ENCODE measurements around the gene PRKN.

The PRKN gene

DNA sequence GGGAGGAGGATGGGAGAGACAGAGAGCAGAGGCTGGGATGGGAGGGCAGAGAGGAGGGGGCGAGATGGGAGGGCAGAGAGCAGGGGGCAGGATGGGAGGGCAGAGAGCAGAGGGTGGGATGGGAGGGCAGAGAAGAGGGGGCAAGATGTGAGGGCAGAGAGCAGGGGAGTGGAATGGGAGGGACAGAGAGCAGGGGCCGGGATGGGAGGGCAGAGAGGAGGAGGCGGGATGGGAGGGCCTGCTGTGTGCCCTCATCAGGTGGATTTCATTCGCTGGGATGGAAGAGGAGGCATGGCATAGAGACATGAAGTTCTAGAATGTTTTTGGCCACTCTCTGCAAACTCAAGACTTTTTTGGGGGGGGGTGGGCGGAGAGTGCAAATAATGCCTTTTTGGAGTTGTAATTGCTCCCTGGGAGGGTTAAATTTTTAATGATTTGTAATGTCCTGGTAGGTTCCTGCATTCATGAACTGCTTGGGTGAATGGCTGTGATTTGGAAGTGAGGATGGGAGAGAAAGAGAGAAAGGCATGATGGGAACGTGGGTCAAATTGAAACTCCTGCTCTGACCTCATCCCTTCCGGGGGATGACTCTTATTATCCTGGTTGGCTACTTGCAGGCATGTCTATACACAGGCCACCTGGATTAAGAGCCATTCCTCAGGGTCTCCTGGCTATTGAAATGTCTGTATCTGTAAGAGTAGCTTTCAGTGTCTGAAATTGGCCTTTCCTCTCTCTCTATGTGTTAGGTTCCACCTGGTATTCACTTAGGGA is 1291.3 kb downstream of the PRKN start:
- no peak overlapping the region for H3K27ac ChIP-seq
- TF ChIP-seq, protein P1, sequence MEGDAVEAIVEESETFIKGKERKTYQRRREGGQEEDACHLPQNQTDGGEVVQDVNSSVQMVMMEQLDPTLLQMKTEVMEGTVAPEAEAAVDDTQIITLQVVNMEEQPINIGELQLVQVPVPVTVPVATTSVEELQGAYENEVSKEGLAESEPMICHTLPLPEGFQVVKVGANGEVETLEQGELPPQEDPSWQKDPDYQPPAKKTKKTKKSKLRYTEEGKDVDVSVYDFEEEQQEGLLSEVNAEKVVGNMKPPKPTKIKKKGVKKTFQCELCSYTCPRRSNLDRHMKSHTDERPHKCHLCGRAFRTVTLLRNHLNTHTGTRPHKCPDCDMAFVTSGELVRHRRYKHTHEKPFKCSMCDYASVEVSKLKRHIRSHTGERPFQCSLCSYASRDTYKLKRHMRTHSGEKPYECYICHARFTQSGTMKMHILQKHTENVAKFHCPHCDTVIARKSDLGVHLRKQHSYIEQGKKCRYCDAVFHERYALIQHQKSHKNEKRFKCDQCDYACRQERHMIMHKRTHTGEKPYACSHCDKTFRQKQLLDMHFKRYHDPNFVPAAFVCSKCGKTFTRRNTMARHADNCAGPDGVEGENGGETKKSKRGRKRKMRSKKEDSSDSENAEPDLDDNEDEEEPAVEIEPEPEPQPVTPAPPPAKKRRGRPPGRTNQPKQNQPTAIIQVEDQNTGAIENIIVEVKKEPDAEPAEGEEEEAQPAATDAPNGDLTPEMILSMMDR (conservative IDR thresholded peaks at IDR 0.05) = no peak

DNA sequence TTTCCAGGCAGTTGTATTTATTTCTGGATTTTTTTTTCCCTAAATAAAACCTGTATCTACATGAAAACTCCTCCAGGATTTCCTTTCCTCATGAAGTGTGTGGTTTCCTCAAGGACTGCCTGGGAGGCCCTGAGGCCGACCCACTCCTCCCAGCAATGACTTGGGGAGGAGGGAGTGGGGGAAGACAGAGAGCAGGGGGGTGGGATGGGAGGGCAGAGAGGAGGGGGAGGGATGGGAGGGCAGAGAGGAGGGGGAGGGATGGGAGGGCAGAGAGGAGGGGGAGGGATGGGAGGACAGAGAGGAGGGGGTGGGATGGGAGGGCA is 1291.9 kb downstream of the PRKN start:
- H3K27ac ChIP-seq = no peak overlapping the region
- TF ChIP-seq, protein P1 (conservative IDR thresholded peaks at IDR 0.05) = no peak

DNA sequence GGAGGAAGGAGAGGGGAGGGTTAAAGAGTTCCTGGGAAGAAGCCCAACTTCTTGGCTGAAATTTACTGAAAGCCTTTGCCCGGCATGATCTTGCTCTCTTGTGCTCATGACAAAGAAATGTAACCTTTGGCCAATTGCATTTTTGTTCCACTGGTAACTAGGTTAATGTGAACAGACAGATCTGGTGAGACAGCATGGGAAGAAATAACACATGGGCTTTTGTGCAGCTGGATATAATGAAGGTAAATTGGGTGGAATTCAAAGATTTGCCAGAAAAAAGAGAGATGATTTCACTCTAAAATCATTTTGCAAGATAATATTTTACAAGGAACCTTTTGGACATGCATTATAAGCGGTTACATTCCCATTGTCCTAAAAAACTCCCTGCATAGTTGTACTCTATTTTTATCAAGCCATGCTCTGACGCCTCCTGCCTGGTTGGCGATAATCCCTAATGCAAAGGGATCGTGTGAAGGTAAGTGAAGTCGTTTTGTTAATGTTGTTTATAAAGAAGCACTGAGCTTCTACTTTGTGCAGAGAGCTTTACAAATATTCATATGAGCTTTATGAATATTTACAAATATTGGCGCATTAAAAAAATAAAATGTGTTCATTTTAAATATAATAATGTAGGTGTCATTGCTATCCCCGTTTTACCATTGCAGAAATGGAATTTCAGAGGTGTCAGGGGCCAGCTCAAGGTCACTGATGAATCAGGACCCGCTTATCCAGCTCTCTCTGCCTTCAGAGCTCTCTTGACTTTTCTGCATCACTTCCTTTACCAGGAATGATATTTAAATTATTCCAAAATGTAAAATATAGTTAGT is 1292.4 kb downstream of the PRKN start:
- H3K27ac ChIP-seq = no peak overlapping the region
- TF ChIP-seq, protein P1 (conservative IDR thresholded peaks at IDR 0.05) = no peak

DNA sequence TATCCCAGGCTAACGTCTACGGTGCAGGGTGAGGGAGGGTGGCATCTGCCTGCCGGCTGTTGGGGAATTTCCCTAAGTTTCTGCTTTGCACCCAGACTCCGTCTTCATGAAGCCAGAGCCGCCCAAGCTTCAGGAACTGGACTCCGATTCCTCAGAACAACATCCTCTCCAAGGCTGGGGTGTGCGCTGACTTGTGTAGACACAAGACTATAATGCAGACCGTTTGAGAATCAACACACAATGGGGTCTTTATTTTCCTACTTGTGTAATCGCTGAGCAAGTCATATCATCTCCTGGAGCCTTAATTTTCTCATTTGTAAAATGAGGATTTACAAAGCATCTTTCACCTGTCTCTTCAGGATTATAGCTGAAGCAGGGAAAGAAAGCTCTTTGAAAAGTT is 1293.2 kb downstream of the PRKN start:
- TF ChIP-seq, protein P1 (conservative IDR thresholded peaks at IDR 0.05) = no peak
- no peak overlapping the region for H3K27ac ChIP-seq

DNA sequence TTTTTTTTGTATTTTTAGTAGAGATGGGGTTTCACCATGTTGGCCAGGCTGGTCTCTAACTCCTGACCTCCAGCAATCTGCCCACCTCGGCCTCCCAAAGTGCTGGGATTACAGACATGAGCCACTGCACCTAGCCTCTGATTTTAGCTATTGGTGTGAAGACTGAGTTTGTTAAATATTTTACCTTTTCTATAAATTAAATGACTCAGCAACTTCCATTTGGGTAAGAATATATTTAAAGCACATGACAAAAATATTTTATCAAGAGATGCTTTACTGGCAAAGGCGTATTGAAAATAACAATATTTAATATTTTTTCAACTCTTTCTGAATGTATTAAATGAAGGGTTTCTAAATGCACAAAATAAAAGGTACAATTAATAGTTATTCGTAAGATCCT is 1295.0 kb downstream of the PRKN start:
- TF ChIP-seq, protein P1 (conservative IDR thresholded peaks at IDR 0.05) = no peak
- no peak overlapping the region for H3K27ac ChIP-seq

DNA sequence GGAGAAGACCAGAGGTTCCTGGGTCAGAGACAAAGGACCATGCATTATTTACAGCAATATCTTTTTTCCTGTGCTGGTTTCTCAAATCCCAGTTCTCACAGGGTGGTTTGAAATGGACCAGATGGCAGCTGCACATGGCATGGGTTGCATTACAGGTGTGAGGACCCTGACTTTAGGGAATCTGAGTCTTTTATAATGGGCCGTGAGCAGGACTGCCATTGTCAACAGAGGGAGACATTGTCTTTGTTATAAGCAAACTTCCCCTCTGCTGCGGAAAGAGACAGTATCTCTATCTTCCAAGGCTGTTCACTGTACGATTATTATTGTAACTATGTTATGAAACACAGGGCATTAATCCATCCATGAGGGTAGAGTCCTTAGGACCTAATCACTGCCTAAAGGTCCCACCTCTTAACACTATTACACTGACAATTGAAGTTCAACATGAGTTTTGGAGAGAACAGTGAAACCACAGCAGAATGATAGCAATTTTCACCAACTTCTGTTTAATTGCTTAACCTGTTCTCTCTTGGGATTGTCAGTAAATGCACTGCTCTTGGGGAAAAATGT is 1297.6 kb downstream of the PRKN start:
- TF ChIP-seq, protein P1 (conservative IDR thresholded peaks at IDR 0.05) = no peak; the same call in 1 of the 2 replicates

DNA sequence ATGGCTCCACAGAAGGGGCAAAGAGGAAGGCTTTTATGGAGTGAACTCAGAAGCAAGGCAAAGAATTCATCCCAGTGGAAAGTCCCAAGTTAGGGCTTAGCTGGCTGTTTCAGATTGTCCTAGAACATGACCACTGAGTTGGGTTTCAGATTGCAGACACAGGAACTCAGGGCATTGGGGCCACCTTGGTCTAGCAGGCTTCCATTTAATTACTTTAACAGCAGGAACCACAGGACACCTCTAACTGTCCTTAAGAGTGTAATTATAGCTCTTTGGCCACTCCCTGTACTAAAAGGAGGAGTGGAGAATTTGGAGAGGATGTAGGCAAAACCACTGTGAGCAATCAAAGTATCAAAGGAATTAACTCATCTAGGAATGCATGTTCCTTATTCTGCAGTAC is 1303.1 kb downstream of the PRKN start:
- H3K27ac ChIP-seq = no peak overlapping the region
- TF ChIP-seq, protein P1 (conservative IDR thresholded peaks at IDR 0.05) = no peak

More for the DNA sequence above, 1297.6 kb downstream of the PRKN start:
- H3K27ac ChIP-seq = no peak overlapping the region

Measured in VCaP (cell line).